ENCODE measurements around the gene CSRP1. TPM values are rescaled to one million over a fixed set of nuclear protein-coding genes. Genes with fewer than 3 reads are reported as not detected.

Gene CSRP1
- total RNA-seq, 2 experiments from 2014 or later, result 46.4 to 89.8 TPM

DNA sequence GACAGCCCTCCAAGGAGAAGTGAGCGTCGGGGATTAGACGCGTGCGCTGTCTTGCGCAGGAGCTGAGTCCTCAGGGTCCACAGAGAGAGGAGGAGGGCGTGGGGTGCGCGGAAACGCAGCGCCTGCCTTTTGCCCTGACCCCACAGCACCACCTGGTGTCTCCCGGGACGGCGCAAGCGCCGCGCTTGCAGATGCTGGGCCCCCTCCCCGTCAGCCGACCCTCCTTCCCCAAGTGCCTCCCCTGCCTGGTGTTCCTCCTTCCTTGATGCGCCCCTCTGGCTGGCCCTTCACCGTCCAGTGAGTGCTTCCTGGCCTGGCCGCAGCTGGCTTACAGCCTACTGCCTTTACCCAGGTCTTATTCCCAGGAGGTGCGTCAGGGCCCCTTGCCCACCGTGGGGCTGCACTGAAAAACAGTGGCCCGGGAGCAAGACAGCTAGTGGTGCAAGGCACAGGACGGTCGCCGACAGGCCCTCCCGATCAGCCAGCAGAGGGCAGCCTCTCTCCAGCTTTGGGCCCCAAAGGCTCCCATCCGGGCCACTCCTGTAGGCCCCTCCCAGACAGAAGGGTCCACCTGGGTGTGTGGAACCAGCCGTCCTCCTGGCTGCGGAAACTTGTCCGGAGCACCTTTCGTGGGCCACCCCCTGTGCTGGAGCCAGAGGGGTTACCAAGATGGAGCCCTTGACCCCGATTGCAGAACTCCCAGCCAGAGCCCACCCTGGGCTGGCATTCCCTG, 25.0 kb downstream of the CSRP1 start:
- no peaks in the 10 kb centered on the region for H3K79me2 ChIP-seq (ENCODE audit: insufficient read depth, low read depth, low read length)
- ChIA-PET POLR2A (interaction anchor here (0.7 to 4.6 kb wide), 9 partner anchors 9 to 258 kb away, joined by 3 to 39 read pairs (median 6); no protein-coding TSS in a partner anchor), CTCF (ENCODE audit: unreplicated experiment) (interaction anchor here (0.6 to 5.1 kb wide), 8 partner anchors 14 to 46 kb away, joined by 3 to 82 read pairs (median 4); partner anchors contain the start of gene CSRP1)
- peaks cover 28% of the 10 kb centered on the region for H3K4me1 ChIP-seq (ENCODE audit: insufficient read depth, low read length, poor library complexity, severe bottlenecking)
- no TSS peak for BruUV-seq (replicated peaks)
- peak overlapping the region; percentile 72 for H3K4me2 ChIP-seq (ENCODE audit: low read length)
- peak; percentile 88 for DNase-seq (ENCODE audit: low spot score)
- H3K36me3 ChIP-seq (ENCODE audit: insufficient read depth, low read length), result peaks cover 27% of the 10 kb centered on the region
- H3K27ac ChIP-seq (ENCODE audit: low read depth, low read length, poor library complexity, severe bottlenecking), result no peak overlapping the region
- no peaks in the 10 kb centered on the region for H3K9me3 ChIP-seq (ENCODE audit: low read length)
- H3K9me2 ChIP-seq (ENCODE audit: insufficient read depth, low read length), result no peaks in the 10 kb centered on the region
- no peaks in the 10 kb centered on the region for H4K20me1 ChIP-seq (ENCODE audit: insufficient read depth, low read length)
- peak overlapping the region; percentile 55 for H3K4me3 ChIP-seq (ENCODE audit: low read depth, low read length, poor library complexity, severe bottlenecking)
- TF ChIP-seq CTCF (conservative IDR thresholded peaks at IDR 0.05; ENCODE audit: low read length) (peak; percentile 96), EZH2phosphoT487 (IDR thresholded peaks at IDR 0.05; ENCODE audit: borderline replicate concordance, low read depth, low read length) (no peak)
- peak overlapping the region; percentile 79; the same call in 1 of the 2 replicates for H2AFZ ChIP-seq (ENCODE audit: low read length)
- intact Hi-C loops (cut with micrococcal nuclease; ENCODE audit: unreplicated experiment), result loop anchor here (1.0 kb wide), 3 partner anchors 31 to 222 kb away; no protein-coding TSS in a partner anchor

DNA sequence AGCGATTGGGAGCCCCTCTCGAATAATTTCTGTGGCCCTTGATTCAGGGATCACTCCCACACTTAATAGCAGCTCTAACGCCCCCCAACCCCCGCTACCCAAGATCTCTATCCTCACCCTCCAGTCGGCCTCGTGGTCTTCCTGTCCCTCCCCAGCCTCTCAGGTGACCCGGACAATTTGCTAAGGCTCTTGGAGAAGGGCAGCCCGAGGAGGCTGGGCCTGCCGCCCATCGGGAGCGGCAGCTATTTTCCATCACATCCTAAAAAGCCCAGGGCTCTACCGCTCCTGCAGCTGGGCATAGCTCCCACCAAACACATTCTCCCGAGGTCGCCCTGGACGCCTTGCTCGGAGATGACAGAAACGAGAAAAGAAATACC, 25.9 kb downstream of the CSRP1 start:
- Histone ChIP-seq H2AFZ (ENCODE audit: low read length) (peak overlapping the region; percentile 79; the same call in 1 of the 2 replicates), H3K9me3 (ENCODE audit: low read length) (no peaks in the 10 kb centered on the region), H3K4me1 (ENCODE audit: insufficient read depth, low read length, poor library complexity, severe bottlenecking) (peaks cover 32% of the 10 kb centered on the region), H3K36me3 (ENCODE audit: insufficient read depth, low read length) (peaks cover 18% of the 10 kb centered on the region; the same call in 1 of the 2 replicates), H4K20me1 (ENCODE audit: insufficient read depth, low read length) (no peaks in the 10 kb centered on the region), H3K79me2 (ENCODE audit: insufficient read depth, low read depth, low read length) (no peaks in the 10 kb centered on the region), H3K4me3 (ENCODE audit: low read depth, low read length, poor library complexity, severe bottlenecking) (peak overlapping the region; percentile 55), H3K27ac (ENCODE audit: low read depth, low read length, poor library complexity, severe bottlenecking) (no peak overlapping the region), H3K9me2 (ENCODE audit: insufficient read depth, low read length) (no peaks in the 10 kb centered on the region), H3K4me2 (ENCODE audit: low read length) (peak overlapping the region; percentile 72)
- TF ChIP-seq EZH2phosphoT487 (IDR thresholded peaks at IDR 0.05; ENCODE audit: borderline replicate concordance, low read depth, low read length), result no peak
- no peak for TF ChIP-seq CTCF (conservative IDR thresholded peaks at IDR 0.05; ENCODE audit: low read length)
- ChIA-PET POLR2A (interaction anchor here (0.6 to 4.6 kb wide), 5 partner anchors 9 to 338 kb away, joined by 3 to 39 read pairs (median 6); no protein-coding TSS in a partner anchor), CTCF (ENCODE audit: unreplicated experiment) (interaction anchor here (0.6 to 5.1 kb wide), 6 partner anchors 21 to 303 kb away, joined by 3 to 82 read pairs (median 8); partner anchors contain the start of gene CSRP1)
- intact Hi-C loops (cut with micrococcal nuclease; ENCODE audit: unreplicated experiment), result no loop called here
- no peak for DNase-seq (ENCODE audit: low spot score)
- no TSS peak for BruUV-seq (replicated peaks)
